ENCODE results near the gene SFN. TPM values are rescaled to one million over a fixed set of nuclear protein-coding genes. Genes with fewer than 3 reads are reported as not detected.
"Not testable (repeated sequence)": the region's sequence is repeated elsewhere in the genome, so short reads cannot be mapped to it uniquely, and the experiment has no call there.

SFN gene
- total RNA-seq, 1 donor from 2014 or later = not detected

DNA sequence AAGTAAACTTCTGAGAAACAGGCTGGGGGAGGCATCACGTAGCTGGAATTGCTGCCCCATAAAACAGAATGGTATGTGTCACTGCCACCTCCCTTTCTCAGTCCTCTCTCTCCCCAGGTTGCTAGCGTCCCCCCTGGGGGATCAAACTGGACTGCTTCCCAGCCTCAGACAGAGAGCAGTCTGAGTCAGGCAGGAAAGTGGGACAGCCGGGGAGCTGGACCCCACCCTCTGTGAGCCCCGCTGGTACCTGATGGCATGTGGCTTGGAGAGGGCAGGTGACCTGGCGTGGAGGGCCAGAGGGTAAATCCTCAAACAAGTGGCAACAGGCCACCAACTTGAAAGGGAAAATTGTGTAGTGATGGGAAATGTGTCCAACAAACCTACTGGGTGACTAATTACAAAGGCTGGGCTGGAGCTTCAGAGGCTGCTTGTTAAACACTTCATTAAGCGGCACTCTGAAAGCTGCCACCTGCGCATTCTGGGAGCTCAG, 1.0 kb upstream of the SFN start:
- DNase-seq (ENCODE audit: extremely low read depth, low read depth, low spot score) = no peak

GRCh38 chr1:26863685-26864077, 732 bp downstream of the SFN start:
- no peak for DNase-seq (ENCODE audit: extremely low read depth, low read depth, low spot score)

DNA sequence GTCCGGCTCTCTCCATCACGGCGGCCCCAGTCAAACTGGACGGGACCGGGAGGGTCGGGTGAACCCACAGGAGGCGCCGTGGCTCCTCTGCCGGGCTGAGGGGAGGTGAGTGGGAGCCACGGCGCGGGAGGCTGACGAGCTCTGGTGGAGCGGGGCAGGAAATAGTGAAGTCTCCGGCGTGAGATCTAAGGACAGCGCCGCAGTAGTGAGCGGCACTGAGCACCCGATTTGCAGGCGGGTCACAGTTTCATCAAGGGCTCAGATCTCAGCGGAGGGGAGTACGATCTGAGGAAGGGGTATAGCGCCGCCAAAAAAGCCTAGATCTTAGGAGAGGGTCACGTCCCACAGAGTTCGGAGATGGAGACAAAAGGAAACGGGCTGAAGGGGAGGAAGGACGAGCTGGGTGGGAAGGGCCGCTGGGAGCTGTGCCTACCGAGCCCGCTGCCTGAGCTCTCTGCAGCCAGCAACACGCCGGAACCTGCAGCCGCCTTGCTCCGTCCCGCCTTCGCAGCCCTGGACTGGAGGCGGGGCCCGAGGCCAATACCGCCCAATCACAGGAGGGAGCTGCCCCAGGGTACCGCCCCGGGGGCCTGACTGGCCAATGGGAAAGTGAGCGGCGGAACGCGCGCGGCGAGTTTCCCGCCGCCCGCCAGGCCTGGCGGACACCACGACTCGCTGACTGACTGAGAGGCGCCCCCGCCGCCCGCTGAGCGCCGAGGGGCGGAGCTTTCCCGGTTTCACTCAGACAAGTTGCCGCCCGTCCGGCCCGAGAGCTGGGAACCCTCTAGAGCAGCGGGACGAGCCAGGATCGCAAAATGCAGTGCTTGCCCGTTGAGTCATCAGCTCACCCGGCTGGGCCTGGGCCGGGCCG, 1.9 kb downstream of the SFN start:
- DNase-seq (ENCODE audit: extremely low read depth, low read depth, low spot score) = peak; percentile 47

- not testable (repeated sequence) for DNase-seq (ENCODE audit: extremely low read depth, low read depth, low spot score)
Observed at GRCh38 chr1:26873097-26873496, 10.1 kb downstream of the SFN start.

DNA sequence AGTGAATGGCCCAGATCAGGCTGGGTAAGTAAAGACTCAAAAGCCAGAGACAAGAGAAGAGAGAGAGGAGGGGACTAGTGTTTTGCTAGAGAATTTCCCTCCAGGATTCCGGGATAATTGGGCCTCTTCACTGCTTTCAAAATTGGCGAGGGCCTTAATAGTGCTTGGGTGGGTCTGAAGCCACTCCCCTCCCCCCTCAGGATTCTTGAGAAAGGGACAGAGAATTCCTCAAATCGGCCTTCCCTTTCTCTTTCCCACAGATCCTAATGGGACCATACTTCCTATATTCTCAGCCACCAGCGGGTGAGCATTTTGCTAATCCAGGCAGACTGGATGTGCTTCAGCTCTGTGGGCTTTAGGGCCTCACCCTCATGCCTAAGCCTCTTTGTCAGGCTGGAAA, 11.9 kb downstream of the SFN start:
- no peak for DNase-seq (ENCODE audit: extremely low read depth, low read depth, low spot score)

GRCh38 chr1:26877326-26877725, 14.4 kb downstream of the SFN start:
- no peak for DNase-seq (ENCODE audit: extremely low read depth, low read depth, low spot score)

DNA sequence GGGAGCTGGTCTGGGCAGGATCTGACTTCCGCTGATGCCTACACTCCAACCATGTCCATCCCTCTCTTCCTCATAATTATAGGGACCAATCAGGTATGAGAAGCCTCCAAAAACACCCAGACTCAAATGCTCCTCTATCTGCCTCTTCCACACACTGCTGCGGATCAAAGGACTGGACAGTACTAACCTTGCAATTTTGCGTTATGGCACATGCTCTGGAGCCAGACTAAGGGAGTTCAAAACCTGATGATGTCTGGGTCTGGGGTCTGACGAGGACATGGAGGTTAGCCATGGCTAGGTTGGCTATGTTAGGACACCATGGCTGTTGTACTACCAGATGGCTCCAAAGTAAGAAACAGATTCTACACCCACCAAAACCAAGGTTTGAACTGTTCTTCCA, 16.8 kb downstream of the SFN start:
- DNase-seq (ENCODE audit: extremely low read depth, low read depth, low spot score) = no peak

DNA sequence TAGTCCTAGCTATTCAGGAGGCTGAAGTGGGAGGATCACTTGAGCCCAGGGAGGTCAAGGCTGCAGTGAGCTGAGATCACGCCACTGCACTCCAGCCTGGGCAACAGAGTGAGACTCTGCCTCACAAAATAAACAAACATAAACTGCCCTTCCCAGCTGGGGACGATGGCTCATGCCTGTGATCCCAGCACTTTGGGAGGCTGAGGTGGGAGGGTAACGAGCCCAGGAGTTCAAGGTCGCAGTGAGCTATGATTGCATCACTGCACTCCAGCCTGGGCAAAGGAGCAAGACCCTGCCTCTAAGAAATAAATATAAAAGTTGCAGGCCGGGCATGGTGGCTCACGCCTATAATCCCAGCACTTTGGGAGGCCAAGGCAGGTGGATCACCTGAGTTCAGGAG, 18.7 kb downstream of the SFN start:
- not testable (repeated sequence) for DNase-seq (ENCODE audit: extremely low read depth, low read depth, low spot score)

- DNase-seq (ENCODE audit: extremely low read depth, low read depth, low spot score) = no peak
Observed at GRCh38 chr1:26882696-26883463, 19.9 kb downstream of the SFN start.

- no peak for DNase-seq (ENCODE audit: extremely low read depth, low read depth, low spot score)
Observed at GRCh38 chr1:26887125-26887524, 24.2 kb downstream of the SFN start.

GRCh38 chr1:26888231-26888630, 25.3 kb downstream of the SFN start:
- no peak for DNase-seq (ENCODE audit: extremely low read depth, low read depth, low spot score)

DNA sequence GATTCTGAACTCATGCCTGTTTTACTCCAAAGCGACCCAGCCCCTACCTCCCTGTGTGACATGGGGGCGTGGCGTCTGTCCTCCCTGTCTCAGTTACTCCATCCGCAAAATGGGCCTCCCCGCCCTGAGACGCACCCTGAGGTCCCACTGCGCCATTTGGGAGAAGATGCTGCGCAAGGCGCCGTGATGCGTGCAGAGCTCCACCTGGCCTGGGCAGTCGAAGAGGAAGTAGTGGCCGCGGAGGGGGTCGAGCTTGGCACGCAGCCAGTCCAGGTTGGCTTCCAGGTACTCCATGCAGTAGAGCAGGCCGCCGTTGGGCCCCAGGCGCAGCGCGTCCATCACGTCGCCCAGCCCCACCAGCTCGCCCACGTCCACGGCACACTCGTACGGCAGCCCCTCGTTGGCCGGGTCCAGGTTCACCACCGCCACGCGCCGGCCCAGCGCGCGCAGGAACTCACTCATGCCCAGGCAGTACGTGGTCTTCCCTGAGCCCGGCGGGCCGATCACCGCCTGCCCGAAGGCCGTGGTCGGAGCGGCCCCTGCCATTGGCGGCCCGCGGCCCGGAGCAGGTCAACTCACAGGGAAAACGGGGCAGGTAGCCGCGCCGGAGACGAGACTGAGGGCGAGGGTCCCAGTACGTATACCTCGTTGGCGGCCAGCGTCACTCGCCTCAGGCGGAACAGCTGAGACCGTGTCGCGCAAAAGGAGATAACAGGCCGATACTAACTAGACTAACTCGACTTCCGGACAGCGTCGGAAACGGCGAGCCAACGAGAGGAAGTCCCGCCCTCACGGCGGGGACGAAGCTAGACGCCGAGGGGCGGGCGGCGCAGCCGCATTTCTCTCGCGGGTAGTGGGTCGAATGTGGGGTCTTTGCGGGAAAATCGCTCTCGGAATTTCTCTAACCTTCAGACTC, 26.9 kb downstream of the SFN start, which contains the start of gene GPN2:
GPN2 (minus strand) TSS at position 733 of the 916 bp plus-strand sequence; CDS start at position 546, 187 bp downstream.
- no peak for DNase-seq (ENCODE audit: extremely low read depth, low read depth, low spot score)

- no peak for DNase-seq (ENCODE audit: extremely low read depth, low read depth, low spot score)
Observed at GRCh38 chr1:26890467-26890796, 27.5 kb downstream of the SFN start.

DNA sequence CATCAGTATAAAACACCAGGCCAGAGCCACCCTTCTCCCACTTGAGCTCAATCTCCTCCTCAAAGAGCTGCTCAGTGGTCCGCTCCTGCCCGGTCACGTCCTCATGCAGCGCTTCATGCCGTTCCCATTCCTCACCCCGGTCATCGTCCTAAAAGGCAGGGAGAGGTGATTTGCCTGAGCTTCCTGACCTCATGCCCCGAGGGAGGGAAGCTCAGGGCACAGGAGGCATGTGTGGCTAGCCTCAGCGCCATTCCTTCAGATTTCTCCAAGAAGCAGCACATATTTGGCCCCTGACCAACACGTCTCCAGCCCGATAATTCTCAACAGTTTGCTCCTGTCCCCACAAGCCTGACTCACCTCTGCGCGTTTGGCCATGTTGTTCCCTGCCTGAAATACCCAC, 31.3 kb downstream of the SFN start:
- no peak for DNase-seq (ENCODE audit: extremely low read depth, low read depth, low spot score)

GRCh38 chr1:26897351-26897750, 34.4 kb downstream of the SFN start:
- no peak for DNase-seq (ENCODE audit: extremely low read depth, low read depth, low spot score)

- DNase-seq (ENCODE audit: extremely low read depth, low read depth, low spot score) = peak; percentile 92
Observed at GRCh38 chr1:26900001-26900814, 37.3 kb downstream of the SFN start, which contains the start of gene GPATCH3. Gene GPATCH3 (minus strand): TSS chr1:26900467. CDS start chr1:26900442, 25 bp downstream.

DNA sequence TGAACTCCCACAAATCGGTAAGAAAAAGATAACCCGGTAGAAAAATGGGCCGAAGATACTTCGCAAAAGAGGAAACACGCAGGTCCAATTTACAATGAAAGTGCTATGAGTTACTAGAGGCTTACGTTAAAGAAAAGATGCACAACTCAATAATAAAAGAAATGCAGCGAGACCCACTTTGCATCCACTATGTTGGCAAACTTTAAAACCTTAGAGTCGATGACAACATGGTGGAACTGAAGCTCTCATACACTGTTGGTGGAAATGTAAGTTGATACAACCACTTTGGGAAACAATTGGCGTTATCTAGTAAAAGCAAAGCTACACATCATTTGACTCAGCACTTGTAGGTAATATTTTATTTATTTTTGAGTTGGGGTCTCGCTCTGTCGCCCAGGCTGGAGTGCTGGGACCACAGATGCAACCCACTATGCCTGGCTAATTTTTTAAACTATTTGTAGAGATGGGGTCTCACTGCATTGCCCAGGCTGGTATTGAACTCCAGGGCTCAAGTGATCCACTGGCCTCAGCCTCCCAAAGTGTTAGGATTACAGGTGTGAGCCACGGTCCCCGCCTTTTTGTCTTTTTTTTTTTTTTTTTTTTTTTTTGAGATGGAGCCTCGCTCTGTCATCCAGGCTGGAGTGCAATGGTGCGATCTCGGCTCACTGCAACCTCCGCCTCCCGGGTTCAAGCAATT, 38.0 kb downstream of the SFN start:
- no peak for DNase-seq (ENCODE audit: extremely low read depth, low read depth, low spot score)

DNA sequence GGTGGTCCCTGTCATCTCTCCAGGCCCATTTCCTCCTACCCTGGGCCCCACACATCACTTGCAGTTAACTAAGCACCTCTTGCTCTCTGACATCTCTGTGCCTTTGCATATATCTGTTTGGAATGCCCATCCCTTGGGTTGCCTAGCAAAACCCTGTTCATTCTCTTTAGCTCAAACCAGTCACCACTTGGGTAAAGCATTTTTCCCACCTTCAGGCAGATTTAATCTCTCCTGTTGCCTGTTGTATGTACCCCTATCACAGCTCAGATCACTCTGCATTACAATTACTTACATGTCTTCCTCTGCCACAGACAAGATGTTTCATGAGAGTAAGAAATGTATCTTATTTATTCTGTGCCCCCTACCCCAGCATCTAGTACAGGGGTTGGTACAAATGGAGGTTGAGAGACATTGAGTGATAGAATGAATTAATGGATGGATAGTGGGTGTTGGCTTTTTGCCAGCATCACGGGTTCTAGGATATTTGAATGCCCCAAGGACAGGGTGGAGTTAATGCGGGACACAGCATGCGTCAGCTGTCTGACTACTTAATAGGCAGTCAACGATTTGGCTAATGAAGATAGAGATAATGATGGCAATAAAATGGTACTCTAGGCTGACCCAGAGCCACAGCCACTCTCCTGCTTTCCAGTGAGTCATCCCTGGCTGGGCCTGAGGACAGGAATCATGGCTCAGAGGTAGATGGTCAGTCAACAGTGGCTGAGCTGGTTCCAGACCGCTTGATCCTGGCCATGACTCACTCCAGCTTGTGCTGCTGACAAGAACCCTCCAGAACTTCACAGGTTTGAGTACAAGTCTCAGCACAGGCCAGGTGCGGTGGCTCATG, 44.3 kb downstream of the SFN start:
- DNase-seq (ENCODE audit: extremely low read depth, low read depth, low spot score) = no peak

Measured in glomerular endothelial cell (primary cell).